OCI-LY1 (cell line): ENCODE results near the gene B4GALT6.

Source experiments
- H2AFZ ChIP-seq: fragments of 200-600 bp; sonication (generic), shearing (Covaris generic); 2 replicates; pipeline ENCODE4 v1.6.0; 2014; ENCODE audit warnings: antibody characterized with exemption, mild to moderate bottlenecking, low read length
- H3F3A ChIP-seq: fragments of 200-600 bp; sonication (generic), shearing (Covaris generic); 2 replicates; pipeline ENCODE4 v1.6.0; 2014; ENCODE audit warnings: mild to moderate bottlenecking, antibody characterized with exemption, low read length, moderate library complexity; ENCODE audit not compliant: insufficient read depth
- H3K27ac ChIP-seq: fragments of 200-600 bp; sonication (generic); 2 replicates; pipeline ENCODE4 v1.5.1; 2014; ENCODE audit warnings: low read length, mixed run types, mild to moderate bottlenecking, low read depth; ENCODE audit not compliant: poor library complexity, severe bottlenecking
- H3K27me3 ChIP-seq: fragments of 200-600 bp; sonication (generic); 2 replicates; pipeline ENCODE4 v1.6.0; 2014; ENCODE audit warnings: antibody characterized with exemption, mild to moderate bottlenecking, low read length, moderate library complexity; ENCODE audit not compliant: insufficient read depth
- H3K36me3 ChIP-seq: fragments of 200-600 bp; sonication (generic); 2 replicates; pipeline ENCODE4 v1.6.1; 2014; ENCODE audit warnings: mild to moderate bottlenecking, antibody characterized with exemption, low read length, moderate library complexity, mixed read lengths; ENCODE audit not compliant: insufficient read depth
- H3K4me1 ChIP-seq: fragments of 200-600 bp; sonication (generic); 2 replicates; pipeline ENCODE4 v1.5.1; 2014; ENCODE audit warnings: mild to moderate bottlenecking, low read length, moderate library complexity; ENCODE audit not compliant: insufficient read depth, severe bottlenecking
- H3K4me2 ChIP-seq: fragments of 200-600 bp; sonication (generic), shearing (Covaris generic); 2 replicates; pipeline ENCODE4 v1.6.1; 2014; ENCODE audit warnings: low read length
- H3K4me3 ChIP-seq: fragments of 200-600 bp; sonication (generic); 2 replicates; pipeline ENCODE4 v1.5.1; 2014; ENCODE audit warnings: low read length, low read depth, mild to moderate bottlenecking, mixed read lengths; ENCODE audit not compliant: poor library complexity, severe bottlenecking
- H3K79me2 ChIP-seq: fragments of 200-600 bp; shearing (Covaris generic); 2 replicates; pipeline ENCODE4 v1.6.1; 2016; ENCODE audit warnings: mixed run types, low read length, mixed read lengths; ENCODE audit not compliant: insufficient read depth
- H3K9ac ChIP-seq: fragments of 200-600 bp; sonication (generic), shearing (Covaris generic); 2 replicates; pipeline ENCODE4 v1.6.1; 2014; ENCODE audit warnings: mild to moderate bottlenecking, low read length, mixed read lengths
- H3K9me2 ChIP-seq: fragments of 200-600 bp; sonication (generic), shearing (Covaris generic); 2 replicates; pipeline ENCODE4 v1.6.1; 2014; ENCODE audit warnings: low read depth, mild to moderate bottlenecking, low read length, mixed read lengths
- H3K9me3 ChIP-seq: fragments of 200-600 bp; shearing (Covaris generic); 2 replicates; pipeline ENCODE4 v1.6.1; 2014; ENCODE audit warnings: low read length, mixed read lengths
- H4K20me1 ChIP-seq: fragments of 200-600 bp; sonication (generic), shearing (Covaris generic); 2 replicates; pipeline ENCODE4 v1.6.0; 2016; ENCODE audit warnings: mild to moderate bottlenecking, low read length; ENCODE audit not compliant: insufficient read depth
- CTCF ChIP-seq: fragments of 200-600 bp; sonication (generic), shearing (Covaris generic); IDR thresholded peaks from 2 replicates; pipeline ENCODE4 v1.5.1; 2017; ENCODE audit warnings: mild to moderate bottlenecking, antibody characterized with exemption, low read length, moderate library complexity, mixed read lengths
- EZH2 ChIP-seq: fragments of 200-600 bp; sonication (generic), shearing (Covaris generic); IDR thresholded peaks from 2 replicates; pipeline ENCODE4 v1.8.0; 2017; ENCODE audit warnings: borderline replicate concordance, mixed run types, mild to moderate bottlenecking, antibody characterized with exemption, low read length, moderate library complexity, mixed read lengths

The B4GALT6 gene

GRCh38 chr18:31648458-31648857, 35.9 kb downstream of the B4GALT6 start:
- H3F3A ChIP-seq = no peaks in the 10 kb centered on the region
- no peaks in the 10 kb centered on the region for H3K9me2 ChIP-seq
- H3K27ac ChIP-seq = no peak overlapping the region
- TF ChIP-seq CTCF = no peak
- no peak for TF ChIP-seq EZH2
- H3K4me1 ChIP-seq = no peaks in the 10 kb centered on the region
- no peak overlapping the region for H2AFZ ChIP-seq
- H3K79me2 ChIP-seq = no peaks in the 10 kb centered on the region
- no peaks in the 10 kb centered on the region for H3K36me3 ChIP-seq
- H3K9me3 ChIP-seq = no peaks in the 10 kb centered on the region
- H4K20me1 ChIP-seq = no peaks in the 10 kb centered on the region
- no peak overlapping the region for H3K9ac ChIP-seq
- no peak overlapping the region for H3K4me3 ChIP-seq
- no peaks in the 10 kb centered on the region for H3K27me3 ChIP-seq
- H3K4me2 ChIP-seq = no peak overlapping the region

- H3K4me2 ChIP-seq = no peak overlapping the region
- H2AFZ ChIP-seq = no peak overlapping the region
- no peaks in the 10 kb centered on the region for H3F3A ChIP-seq
- TF ChIP-seq EZH2 (no peak), CTCF (no peak)
- H3K4me1 ChIP-seq = no peaks in the 10 kb centered on the region
- no peak overlapping the region for H3K4me3 ChIP-seq
- no peaks in the 10 kb centered on the region for H3K9me3 ChIP-seq
- H3K36me3 ChIP-seq = no peaks in the 10 kb centered on the region
- H4K20me1 ChIP-seq = no peaks in the 10 kb centered on the region
- H3K79me2 ChIP-seq = no peaks in the 10 kb centered on the region
- no peak overlapping the region for H3K27ac ChIP-seq
- no peaks in the 10 kb centered on the region for H3K9me2 ChIP-seq
- H3K27me3 ChIP-seq = no peaks in the 10 kb centered on the region
- no peak overlapping the region for H3K9ac ChIP-seq
Observed at GRCh38 chr18:31647127-31647753, 37.1 kb downstream of the B4GALT6 start.

- Histone ChIP-seq H3K4me1 (no peaks in the 10 kb centered on the region), H3K9ac (no peak overlapping the region), H4K20me1 (no peaks in the 10 kb centered on the region), H3K4me2 (no peak overlapping the region), H3K79me2 (no peaks in the 10 kb centered on the region), H3K9me3 (no peaks in the 10 kb centered on the region), H3K36me3 (no peaks in the 10 kb centered on the region), H3F3A (no peaks in the 10 kb centered on the region), H3K4me3 (no peak overlapping the region), H3K9me2 (no peaks in the 10 kb centered on the region), H3K27ac (no peak overlapping the region), H3K27me3 (no peaks in the 10 kb centered on the region), H2AFZ (no peak overlapping the region)
- TF ChIP-seq CTCF = no peak; the same call in 1 of the 2 replicates
Observed at GRCh38 chr18:31646332-31647126, 37.9 kb downstream of the B4GALT6 start.
